Mammary epithelial cell (primary cell): ENCODE data around the gene SOD1.

Source experiments
- CTCF ChIP-seq, 2 donors: IDR thresholded peaks in 1 of 2; conservative IDR thresholded peaks in 1 of 2; 2 replicates each; pipeline ENCODE4 v1.5.1; 2011 to 2012; ENCODE audit warnings: inconsistent platforms in 2 of 2, low read length in 2 of 2, mild to moderate bottlenecking in 2 of 2, control low read depth in 1 of 2, low read depth in 1 of 2; ENCODE audit not compliant: insufficient read depth in 1 of 2; ENCODE audit errors: extremely low read depth in 1 of 2
- EZH2 ChIP-seq: IDR thresholded peaks from 2 replicates; pipeline ENCODE4 v1.6.1; 2012; ENCODE audit warnings: low read length, inconsistent platforms, borderline replicate concordance

GRCh38 chr21:31650930-31651329, 8.6 kb upstream of the SOD1 start:
- TF ChIP-seq CTCF (conservative IDR thresholded peaks at IDR 0.05 in 1 of 2, IDR thresholded peaks at IDR 0.05 in 1 of 2; ENCODE audit: extremely low read depth in 1 of 2, insufficient read depth in 1 of 2, low read depth in 1 of 2, low read length in 2 of 2) = no peak
- no peak for TF ChIP-seq EZH2
